B cell (primary cell): ENCODE results near the gene MIPOL1. TPM values are rescaled to one million over a fixed set of nuclear protein-coding genes. Genes with fewer than 3 reads are reported as not detected.

Source experiments
- ATAC-seq: fragments of 200-7000 bp; cut with Tn5 transposase; one replicate; pipeline ENCODE4 v1.10.0; 2021; ENCODE audit warnings: low read depth, mild to moderate bottlenecking, moderate number of reproducible peaks, moderate library complexity
- CTCF ChIA-PET: fragments of 350-600 bp; sonication (Branson Sonifier 250); formaldehyde crosslinking; loops from one replicate; lab custom pipeline; 2021; ENCODE audit warnings: antibody characterized with exemption, inconsistent platforms; lab: Charles Lee
- POLR2A ChIA-PET: fragments of 350-600 bp; sonication (Branson Sonifier 250); formaldehyde crosslinking; loops from one replicate; lab custom pipeline; 2021; ENCODE audit warnings: antibody characterized with exemption; lab: Charles Lee
- DNase-seq: peaks from one replicate; pipeline ENCODE4 v3.0.0; 2013
- H2AFZ ChIP-seq: 2 replicates; pipeline ENCODE4 v1.6.1; 2012; ENCODE audit warnings: mild to moderate bottlenecking, low read depth, low read length; ENCODE audit not compliant: insufficient read depth, poor library complexity, severe bottlenecking
- H3K27ac ChIP-seq, 2 donors: 1 replicate in 1 of 2; 2 replicates in 1 of 2; pipeline ENCODE4 v1.5.1; 2012 to 2013; ENCODE audit warnings: low read length in 2 of 2, mild to moderate bottlenecking in 2 of 2, moderate library complexity in 1 of 2
- H3K27me3 ChIP-seq, 4 experiments: fragments of 200-600 bp in 1 of 4; sonication (generic) in 1 of 4; replicated peaks in 1 of 4; 1 replicate in 2 of 4; 2 replicates in 2 of 4; pipeline versions ENCODE4 v1.6.1 to v1.7.0; 2013 to 2016; ENCODE audit warnings: low read length in 3 of 4, mild to moderate bottlenecking in 2 of 4, mixed read lengths in 1 of 4, moderate library complexity in 1 of 4; ENCODE audit not compliant: insufficient read depth in 4 of 4, control insufficient read depth in 3 of 4; ENCODE audit errors: control extremely low read depth in 1 of 4
- H3K36me3 ChIP-seq, 2 experiments: replicated peaks in 1 of 2; 1 replicate in 1 of 2; 2 replicates in 1 of 2; pipeline versions ENCODE4 v1.6.1 to v1.7.1; 2013; ENCODE audit warnings: low read length in 1 of 2; ENCODE audit not compliant: insufficient read depth in 2 of 2, control insufficient read depth in 1 of 2; ENCODE audit errors: control extremely low read depth in 1 of 2, extremely low read depth in 1 of 2
- H3K4me1 ChIP-seq, 2 donors: fragments of 200-600 bp in 1 of 2; sonication (generic) in 1 of 2; 1 replicate in 1 of 2; 2 replicates in 1 of 2; pipeline versions ENCODE4 v1.5.1 to v1.6.1; 2013 to 2017; ENCODE audit warnings: low read length in 2 of 2; ENCODE audit not compliant: control insufficient read depth in 2 of 2, insufficient read depth in 2 of 2
- H3K4me2 ChIP-seq: replicated peaks from 2 replicates; pipeline ENCODE3; 2012; ENCODE audit warnings: mild to moderate bottlenecking, low read depth, low read length; ENCODE audit not compliant: poor library complexity, severe bottlenecking
- H3K4me3 ChIP-seq, 5 experiments: fragments of 200-600 bp in 1 of 5; sonication (generic) in 1 of 5; 1 replicate in 3 of 5; 2 replicates in 2 of 5; pipeline versions ENCODE4 v1.5.1 to v1.7.0; 2011 to 2016; ENCODE audit warnings: low read length in 4 of 5, mild to moderate bottlenecking in 4 of 5, low read depth in 2 of 5, control low read depth in 1 of 5, moderate library complexity in 1 of 5; ENCODE audit not compliant: insufficient read depth in 1 of 5; ENCODE audit errors: control extremely low read depth in 1 of 5, extremely low read depth in 1 of 5
- H3K79me2 ChIP-seq: fragments of 200-600 bp; sonication (generic); one replicate; pipeline ENCODE4 v1.6.0; 2016; ENCODE audit warnings: low read length; ENCODE audit not compliant: control insufficient read depth, insufficient read depth
- H3K9ac ChIP-seq: fragments of 200-600 bp; sonication (generic); 2 replicates; pipeline ENCODE4 v1.6.1; 2017; ENCODE audit warnings: mild to moderate bottlenecking, low read length, moderate library complexity
- H3K9me3 ChIP-seq, 3 donors: one replicate each; pipeline versions ENCODE4 v1.6.1 to v1.7.1; 2013; ENCODE audit warnings: low read length in 2 of 3; ENCODE audit not compliant: control insufficient read depth in 2 of 3, insufficient read depth in 1 of 3; ENCODE audit errors: control extremely low read depth in 1 of 3
- H4K20me1 ChIP-seq: 2 replicates; pipeline ENCODE4 v1.6.0; 2012; ENCODE audit warnings: mild to moderate bottlenecking, low read length; ENCODE audit not compliant: insufficient read depth, control insufficient read depth, poor library complexity, severe bottlenecking
- H3K27ac Mint-ChIP-seq: one replicate; pipeline ENCODE4 v1.8.0; 2021; ENCODE audit warnings: mixed read lengths
- H3K27me3 Mint-ChIP-seq: one replicate; pipeline ENCODE4 v1.8.0; 2021; ENCODE audit warnings: mixed read lengths
- H3K4me1 Mint-ChIP-seq: one replicate; pipeline ENCODE4 v1.8.0; 2021; ENCODE audit warnings: mixed read lengths
- H3K4me3 Mint-ChIP-seq: one replicate; pipeline ENCODE4 v1.8.0; 2021; ENCODE audit warnings: mixed read lengths
- H3K9me3 Mint-ChIP-seq: one replicate; pipeline ENCODE4 v1.8.0; 2022; ENCODE audit warnings: mixed read lengths; ENCODE audit not compliant: insufficient read depth
- CTCF ChIP-seq: fragments of 200-600 bp; IDR thresholded peaks from one replicate; pipeline ENCODE4 v1.8.0; 2022; ENCODE audit warnings: antibody characterized with exemption, mild to moderate bottlenecking
- EZH2 ChIP-seq: IDR thresholded peaks from 2 replicates; pipeline ENCODE4 v1.6.1; 2012; ENCODE audit warnings: borderline replicate concordance, low read depth, mild to moderate bottlenecking, moderate library complexity, low read length; ENCODE audit not compliant: insufficient read depth, poor library complexity, severe bottlenecking
- WGBS: methylation state at CpG from one replicate; pipeline ENCODE4 v1.1.5; 2013; ENCODE audit warnings: missing lambda C conversion rate; ENCODE audit not compliant: insufficient coverage; 5-methylcytosine and 5-hydroxymethylcytosine counted together
- intact Hi-C: fragments of 100-400 bp; cut with micrococcal nuclease; formaldehyde crosslinking; loops from one replicate; pipeline ENCODE4 v1.10.0; 2022
- polyA plus RNA-seq: library from polyadenylated mRNA; depleted of rRNA; stranded (reverse); fragments of >200 nt; gene quantifications from 2 replicates; pipeline ENCODE4 v1.2.3, GENCODE V29; 2012
- total RNA-seq, 2 donors: library from RNA; stranded (reverse); fragments of 120-200 nt in 1 of 2; gene quantifications; 1 replicate in 1 of 2; 2 replicates in 1 of 2; pipeline versions ENCODE4 v1.2.3 to v1.2.4, GENCODE V29; 2013 to 2022

The MIPOL1 gene
- total and polyA plus RNA-seq, 2 donors (not counting 1 experiment from before 2014, with no cell fraction given) = 0.17 TPM; not detected in 1

DNA sequence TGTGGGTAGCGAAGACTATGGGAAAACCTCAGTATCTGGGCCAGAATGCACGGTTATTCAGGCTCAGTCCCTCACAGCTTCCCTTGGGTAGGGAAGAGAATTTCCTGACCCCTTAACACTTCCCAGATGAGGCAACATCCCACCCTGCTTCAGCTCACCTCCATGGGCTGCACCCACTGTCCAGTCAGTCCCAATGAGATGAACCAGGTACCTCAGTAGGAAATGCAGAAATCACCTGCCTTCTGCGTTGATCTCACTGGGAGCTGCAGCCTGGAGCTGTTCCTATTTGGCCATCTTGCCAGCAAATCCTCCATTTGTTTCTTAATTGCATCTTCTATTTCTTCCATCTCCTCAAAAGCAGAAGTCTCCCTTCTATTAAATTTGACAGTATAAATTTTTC lies 292.9 kb downstream of the MIPOL1 start:
- intact Hi-C loops = no loop called here
- peaks cover 4% of the 10 kb centered on the region for H3K9me3 Mint-ChIP-seq
- H2AFZ ChIP-seq = no peak overlapping the region
- no peak for TF ChIP-seq EZH2
- TF ChIP-seq CTCF = no peak
- ATAC-seq = no peak
- ChIA-PET POLR2A (no interaction called here), CTCF (no interaction called here)
- WGBS = 90% methylated on average over 2 of the region's 3 CpGs
- H3K27me3 ChIP-seq = no peaks in the 10 kb centered on the region
- H3K27me3 Mint-ChIP-seq = no peaks in the 10 kb centered on the region
- no peak overlapping the region for H3K9ac ChIP-seq
- H3K27ac Mint-ChIP-seq = no peak overlapping the region
- H3K9me3 ChIP-seq = peaks cover 0 to 3% (median 0%) of the 10 kb centered on the region in 3 donors
- DNase-seq = no peak
- H3K4me3 ChIP-seq = no peak overlapping the region
- no peaks in the 10 kb centered on the region for H3K4me1 Mint-ChIP-seq
- no peak overlapping the region for H3K4me2 ChIP-seq
- H3K36me3 ChIP-seq = no peaks in the 10 kb centered on the region
- no peaks in the 10 kb centered on the region for H4K20me1 ChIP-seq
- H3K27ac ChIP-seq = no peak overlapping the region
- no peaks in the 10 kb centered on the region for H3K79me2 ChIP-seq
- no peaks in the 10 kb centered on the region for H3K4me1 ChIP-seq
- no peak overlapping the region for H3K4me3 Mint-ChIP-seq

DNA sequence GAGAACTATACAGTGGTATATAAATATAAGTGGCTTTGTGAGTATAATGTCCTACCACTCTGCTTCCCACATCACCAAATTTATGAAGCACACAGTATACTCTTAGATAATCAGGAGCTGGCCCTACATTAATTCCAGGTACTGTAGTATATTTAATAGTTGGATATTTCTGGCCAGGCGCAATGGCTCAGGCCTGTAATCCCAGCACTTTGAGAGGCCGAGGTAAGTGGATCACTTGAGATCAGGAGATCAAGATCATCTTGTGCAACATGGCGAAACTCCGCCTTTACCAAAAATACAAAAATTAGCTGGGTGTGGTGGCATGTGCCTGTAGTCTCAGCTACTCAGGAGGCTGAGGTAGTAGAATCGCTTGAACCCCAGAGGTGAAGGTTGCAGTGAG lies 293.3 kb downstream of the MIPOL1 start:
- H3K79me2 ChIP-seq = no peaks in the 10 kb centered on the region
- no peaks in the 10 kb centered on the region for H3K4me1 Mint-ChIP-seq
- ATAC-seq (no peak), DNase-seq (no peak)
- H3K36me3 ChIP-seq = no peaks in the 10 kb centered on the region
- H3K27ac ChIP-seq = no peak overlapping the region
- no peaks in the 10 kb centered on the region for H3K27me3 ChIP-seq
- CTCF ChIA-PET = no interaction called here
- no peaks in the 10 kb centered on the region for H3K27me3 Mint-ChIP-seq
- peaks cover 0 to 3% (median 0%) of the 10 kb centered on the region in 3 donors for H3K9me3 ChIP-seq
- H3K4me2 ChIP-seq = no peak overlapping the region
- no CpG with 5 or more reads among the region's 5 CpGs for WGBS
- TF ChIP-seq CTCF (no peak), EZH2 (no peak)
- H3K9ac ChIP-seq = no peak overlapping the region
- H2AFZ ChIP-seq = no peak overlapping the region
- POLR2A ChIA-PET = no interaction called here
- H3K9me3 Mint-ChIP-seq = peaks cover 4% of the 10 kb centered on the region
- H3K4me3 Mint-ChIP-seq = no peak overlapping the region
- intact Hi-C loops = no loop called here
- no peaks in the 10 kb centered on the region for H4K20me1 ChIP-seq
- no peaks in the 10 kb centered on the region for H3K4me1 ChIP-seq
- H3K27ac Mint-ChIP-seq = no peak overlapping the region
- H3K4me3 ChIP-seq = no peak overlapping the region
